ENCODE data around the gene CRHBP.

CRHBP gene

DNA sequence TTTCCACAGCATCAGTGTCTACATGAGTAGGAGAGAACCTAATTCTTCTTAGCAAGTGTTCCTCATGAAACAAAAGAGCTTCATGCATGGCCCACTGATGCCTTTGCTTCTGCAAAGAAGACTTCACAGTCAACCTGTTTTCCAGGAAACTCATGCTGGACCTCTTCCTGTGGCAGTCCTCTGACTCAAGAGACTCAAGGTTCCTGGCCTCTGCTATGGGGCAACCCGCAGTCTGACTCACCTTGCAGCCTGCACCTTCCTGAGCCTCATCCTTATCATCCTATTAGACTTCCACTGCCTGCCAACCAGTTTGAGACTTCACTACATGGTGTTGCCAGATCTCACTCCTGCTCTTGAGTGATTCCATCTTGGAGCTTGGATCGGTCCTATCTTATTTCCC lies 59.8 kb downstream of the CRHBP start:
- in situ Hi-C loops (cut with MboI; ENCODE audit: low sequenced_read_pairs): no loop called here

DNA sequence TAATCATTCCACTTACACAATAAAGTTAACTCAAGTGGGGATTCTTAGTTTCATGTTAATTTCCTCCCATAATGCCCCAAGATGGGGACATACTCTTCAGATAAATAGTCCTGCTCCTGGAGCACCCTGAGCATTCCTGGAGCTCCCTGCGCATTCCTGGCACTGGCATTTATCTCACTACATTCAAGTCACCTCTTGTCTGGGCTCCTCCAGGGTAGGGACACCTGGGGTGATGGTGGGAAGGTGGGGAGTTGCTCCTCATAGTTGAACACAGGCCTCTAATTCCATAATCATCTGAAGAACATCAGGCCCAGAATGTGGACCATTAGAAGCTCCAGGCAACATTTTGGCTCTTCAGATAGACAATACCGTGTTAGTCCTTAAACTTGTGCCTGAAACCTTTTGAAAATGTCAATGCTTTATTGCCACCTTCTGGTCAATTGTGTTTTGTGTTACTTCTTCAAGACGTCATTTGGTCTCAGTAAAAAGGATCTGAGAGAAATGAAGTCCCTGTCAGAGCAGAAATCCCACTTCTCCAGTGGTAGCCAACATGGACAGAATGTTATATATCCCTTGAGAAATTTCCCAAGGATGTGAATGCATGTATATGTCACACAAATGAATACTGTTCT lies 63.2 kb downstream of the CRHBP start:
- in situ Hi-C loops (cut with MboI; ENCODE audit: low sequenced_read_pairs): no loop called here

DNA sequence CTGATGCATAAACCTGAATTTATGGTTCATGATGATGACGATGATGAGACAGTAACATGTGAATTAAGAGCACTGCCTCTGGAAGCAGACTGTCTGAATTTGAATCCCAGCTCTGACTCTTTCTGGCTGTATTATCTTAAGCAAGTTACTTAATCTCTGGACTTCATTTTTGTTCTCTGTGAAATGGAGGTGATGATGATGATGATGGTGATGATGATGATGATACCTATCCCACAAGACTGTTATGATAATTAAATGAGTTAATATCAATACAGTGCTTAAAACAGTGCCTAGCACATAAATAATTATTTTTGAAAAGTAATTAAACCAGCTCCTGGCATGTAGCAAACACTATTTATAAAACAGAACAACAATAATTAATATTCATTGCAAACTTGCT lies 64.1 kb downstream of the CRHBP start:
- in situ Hi-C loops (cut with MboI; ENCODE audit: low sequenced_read_pairs): no loop called here

DNA sequence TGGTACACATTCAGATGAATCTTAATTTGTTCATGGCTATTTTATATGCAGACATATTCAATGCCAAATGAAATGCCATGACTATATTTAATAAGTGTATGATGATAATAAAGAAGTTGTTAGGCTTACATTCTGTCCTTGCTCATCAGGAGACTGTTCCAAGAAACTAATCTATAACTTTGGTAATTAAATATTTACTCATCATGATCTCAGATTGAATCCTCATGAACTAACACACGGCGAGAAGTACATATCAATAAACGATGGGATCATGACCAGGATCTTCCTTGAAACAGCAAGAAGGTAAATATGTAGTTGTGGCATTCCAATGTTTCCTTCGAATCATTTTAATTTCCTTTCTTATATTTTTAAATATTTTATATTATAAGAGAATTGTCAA lies 64.8 kb downstream of the CRHBP start:
- in situ Hi-C loops (cut with MboI; ENCODE audit: low sequenced_read_pairs): no loop called here

All from hTERT RPE-1 (cell line).